EL (cell line): ENCODE data around the gene NBPF3.
"Not testable (repeated sequence)": the region's sequence is repeated elsewhere in the genome, so short reads cannot be mapped to it uniquely, and the experiment has no call there.

Source experiments
- DNase-seq: peaks from one replicate; pipeline ENCODE4 v3.0.0-alpha.2; 2016

NBPF3 gene

DNA sequence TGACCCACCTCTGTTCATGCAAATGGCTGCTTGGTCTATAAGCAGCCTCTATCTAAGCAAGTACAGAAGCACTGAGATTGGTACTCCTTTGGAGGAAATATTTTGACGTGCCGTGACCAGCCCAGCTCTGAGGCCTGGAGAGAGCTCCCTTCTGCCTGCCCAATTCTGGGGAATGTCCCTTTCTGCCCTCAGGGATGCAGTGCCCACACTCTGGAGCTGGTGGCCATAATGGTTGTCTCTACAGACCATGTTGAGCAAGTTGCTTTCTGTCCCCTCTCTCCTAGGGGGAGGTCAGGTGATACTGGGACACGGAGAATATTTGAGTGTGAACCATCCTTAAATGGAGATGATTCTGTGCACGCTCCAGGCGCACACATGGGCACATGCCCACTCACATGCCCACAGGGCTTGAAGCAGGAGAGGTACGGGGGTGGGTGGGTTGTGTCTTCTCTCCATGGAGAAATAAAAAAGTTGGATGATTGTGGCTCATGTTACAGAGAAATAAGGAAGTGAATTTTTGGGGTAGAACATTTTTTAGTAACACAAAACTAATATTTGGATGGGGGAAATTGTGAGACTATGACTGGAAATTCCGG lies 55.4 kb downstream of the NBPF3 start:
- no peak for DNase-seq

DNA sequence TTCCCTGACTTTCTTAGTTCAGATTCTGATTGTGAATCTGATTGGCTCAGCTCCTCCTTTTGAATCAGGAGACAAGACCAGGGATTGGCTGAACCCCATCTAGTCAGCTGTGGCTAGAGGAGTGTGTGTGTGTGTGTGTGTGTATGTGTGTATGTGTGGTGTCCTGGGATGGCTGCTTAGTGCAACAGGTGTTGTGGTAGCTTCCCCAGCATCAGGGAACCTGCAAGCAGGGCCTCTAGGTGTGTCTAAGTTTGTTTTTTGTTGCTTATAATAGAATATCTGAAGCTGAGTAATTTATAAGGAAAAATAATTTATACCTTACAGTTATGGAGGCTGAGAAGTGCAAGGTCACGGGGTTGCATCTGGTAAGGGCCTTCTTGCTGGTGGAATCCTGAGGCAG lies 56.1 kb downstream of the NBPF3 start:
- DNase-seq, result no peak

DNA sequence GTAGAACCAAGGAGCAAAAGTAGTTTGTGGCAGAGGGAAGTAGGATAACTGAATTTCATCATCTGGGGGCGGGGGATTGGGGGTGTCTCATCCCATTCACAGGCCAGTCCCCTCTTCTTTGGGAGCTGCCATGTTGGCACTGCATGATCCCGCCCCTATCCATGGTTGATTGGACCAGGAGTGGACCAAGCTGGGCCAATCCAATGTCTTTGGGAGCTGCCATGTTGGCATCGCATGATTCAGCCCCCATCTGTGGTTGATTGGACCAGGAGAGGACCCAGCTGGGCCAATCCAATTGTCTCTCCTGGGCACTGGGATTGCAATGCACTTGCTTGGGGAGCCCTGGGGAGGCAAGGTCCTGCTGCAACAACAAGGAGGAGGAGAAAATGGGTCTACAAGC lies 56.9 kb downstream of the NBPF3 start:
- no peak for DNase-seq

DNA sequence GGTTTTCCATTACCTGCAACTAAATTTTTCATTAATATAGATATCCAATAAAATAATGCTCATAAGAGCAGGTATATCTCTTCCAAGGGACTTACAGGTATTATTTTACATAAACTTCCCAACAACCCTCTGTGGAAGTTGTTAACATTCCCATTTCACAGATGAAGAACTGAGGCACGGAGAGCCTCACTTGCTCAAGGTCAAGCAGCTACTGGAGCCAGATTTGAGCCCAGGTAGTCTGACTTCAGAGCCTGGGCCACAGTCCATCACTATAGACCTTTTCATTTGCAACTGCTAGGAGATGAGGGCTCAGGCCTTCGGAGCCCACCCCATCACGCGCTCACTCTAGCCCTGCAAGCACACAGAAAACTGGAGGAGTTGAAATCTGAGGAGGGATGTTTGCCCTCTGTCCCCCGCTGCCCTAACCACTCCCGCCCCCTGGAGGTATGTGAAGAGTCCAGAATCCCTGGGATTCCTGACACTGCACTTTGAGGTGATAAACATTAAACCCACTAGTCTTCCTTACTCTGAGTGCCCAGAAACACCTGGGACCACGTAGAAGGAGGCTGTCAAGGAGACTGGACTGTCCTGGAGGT lies 57.6 kb downstream of the NBPF3 start:
- DNase-seq, result no peak

DNA sequence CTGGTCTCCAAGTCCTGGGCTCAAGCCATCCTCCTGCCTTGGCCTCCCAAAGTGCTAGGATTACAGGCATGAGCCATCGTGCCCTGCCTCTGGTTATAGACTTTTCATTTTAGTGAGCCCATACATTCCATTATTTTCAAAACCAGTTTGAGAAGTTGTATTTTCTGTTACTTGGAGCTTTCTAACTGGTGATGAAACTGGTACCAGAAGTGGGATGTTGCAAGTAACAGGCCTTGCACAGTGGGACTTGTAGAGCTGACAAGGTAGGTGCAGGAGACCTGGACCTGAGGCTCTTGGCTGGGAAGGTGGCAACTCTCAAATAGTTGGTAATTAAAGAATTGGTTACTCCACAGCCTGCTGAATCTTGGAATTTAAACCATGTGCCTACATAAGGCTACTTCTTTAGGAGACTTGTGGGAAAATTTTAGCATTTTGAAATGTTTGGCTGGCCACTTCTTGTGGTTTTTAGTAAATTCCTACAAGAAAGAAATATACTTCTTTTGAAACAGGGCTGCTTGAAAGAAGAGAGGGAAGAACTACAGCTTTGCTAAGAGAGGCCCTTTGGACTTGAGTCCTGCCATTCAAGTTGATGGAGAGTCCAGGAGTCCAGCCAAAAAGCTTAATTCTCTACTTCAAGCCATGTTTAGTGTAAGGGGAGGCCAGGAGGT lies 59.5 kb downstream of the NBPF3 start:
- no peak for DNase-seq

DNA sequence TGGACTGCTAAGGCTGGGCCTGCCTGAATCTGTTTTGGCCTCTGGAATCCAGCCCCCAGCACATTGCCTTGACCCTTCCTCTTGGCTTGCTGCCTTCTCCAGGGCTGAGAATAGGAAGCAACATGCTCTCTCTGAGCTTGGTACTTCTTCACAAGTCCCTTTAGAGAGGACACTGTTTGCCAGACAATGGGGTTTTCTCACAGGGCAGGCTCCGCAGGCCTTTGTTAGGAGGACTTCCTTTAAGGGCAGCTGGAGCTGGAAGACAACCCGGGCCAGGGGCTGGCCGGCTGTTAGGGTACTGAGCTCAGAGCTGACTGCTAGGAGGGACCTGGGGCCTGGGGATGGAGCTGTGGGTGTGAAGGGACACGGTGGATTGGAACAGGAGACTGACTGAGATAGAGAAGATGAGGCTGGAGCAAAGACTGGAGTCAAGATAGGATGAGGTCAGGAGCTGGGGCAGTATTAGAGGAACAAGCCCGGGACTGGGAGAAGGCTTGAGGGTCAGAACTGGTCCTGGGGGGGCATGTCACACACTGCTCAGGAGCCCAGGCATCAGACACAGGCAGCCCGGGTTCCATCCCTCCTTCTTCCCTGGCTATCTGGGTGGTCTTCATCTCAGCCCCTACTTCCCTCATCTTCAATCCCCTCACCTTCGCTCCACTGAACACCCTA lies 63.9 kb downstream of the NBPF3 start:
- no peak for DNase-seq

DNA sequence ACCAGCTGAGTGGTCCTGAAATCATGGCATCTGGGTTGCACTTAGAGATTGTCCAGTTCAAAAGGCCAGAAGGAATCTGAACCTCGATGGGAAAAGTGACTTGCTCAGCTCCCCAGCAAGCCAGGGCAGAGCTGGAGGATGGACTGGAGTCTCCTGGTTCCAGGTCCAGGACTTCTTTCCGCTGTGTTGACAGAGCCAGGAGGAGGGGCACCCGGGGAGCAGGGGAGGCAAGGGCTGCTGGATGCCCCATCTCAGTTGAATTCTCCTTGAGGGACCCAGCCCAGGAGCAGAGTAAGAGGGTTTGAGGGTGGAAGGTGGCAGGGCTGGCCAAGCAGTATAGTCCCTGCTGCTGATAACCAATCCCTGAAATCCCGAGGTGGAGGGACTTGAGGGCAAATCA lies 66.9 kb downstream of the NBPF3 start:
- DNase-seq, result no peak

DNA sequence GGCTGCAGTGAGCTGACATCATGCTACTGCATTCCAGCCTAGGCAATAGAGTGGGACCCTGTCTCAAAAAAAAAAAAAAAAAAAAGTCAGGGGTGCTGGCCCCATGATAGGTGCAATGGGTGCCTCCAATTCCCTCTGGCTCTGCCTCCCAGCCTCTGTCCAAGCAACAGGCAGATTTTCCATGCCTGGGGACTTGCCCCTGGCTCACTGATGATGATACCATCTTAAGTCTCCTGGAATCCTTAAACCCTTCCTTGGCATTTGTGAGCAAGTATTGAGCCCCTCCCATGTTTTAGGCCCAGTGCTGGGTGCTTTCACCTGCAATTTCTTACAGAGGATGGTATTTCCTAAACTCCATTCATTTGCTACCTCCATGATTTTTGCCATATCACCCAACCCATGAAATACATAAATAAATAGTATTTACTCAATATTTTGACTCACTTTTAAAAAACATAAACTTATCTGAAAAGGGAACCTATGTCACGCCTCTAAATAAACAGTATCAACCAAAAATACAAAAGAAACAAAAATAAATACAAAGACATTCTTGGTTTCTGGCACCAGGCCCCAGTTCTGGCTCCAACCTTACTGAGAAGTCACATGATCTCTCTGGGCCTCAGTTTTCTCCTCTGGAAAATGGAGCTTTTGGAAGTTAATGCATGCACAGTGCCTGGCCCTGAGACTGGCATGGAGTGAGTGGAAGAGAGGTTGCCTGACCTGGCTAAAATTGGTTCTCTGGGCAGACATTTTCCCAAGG lies 67.8 kb downstream of the NBPF3 start:
- DNase-seq, result no peak

DNA sequence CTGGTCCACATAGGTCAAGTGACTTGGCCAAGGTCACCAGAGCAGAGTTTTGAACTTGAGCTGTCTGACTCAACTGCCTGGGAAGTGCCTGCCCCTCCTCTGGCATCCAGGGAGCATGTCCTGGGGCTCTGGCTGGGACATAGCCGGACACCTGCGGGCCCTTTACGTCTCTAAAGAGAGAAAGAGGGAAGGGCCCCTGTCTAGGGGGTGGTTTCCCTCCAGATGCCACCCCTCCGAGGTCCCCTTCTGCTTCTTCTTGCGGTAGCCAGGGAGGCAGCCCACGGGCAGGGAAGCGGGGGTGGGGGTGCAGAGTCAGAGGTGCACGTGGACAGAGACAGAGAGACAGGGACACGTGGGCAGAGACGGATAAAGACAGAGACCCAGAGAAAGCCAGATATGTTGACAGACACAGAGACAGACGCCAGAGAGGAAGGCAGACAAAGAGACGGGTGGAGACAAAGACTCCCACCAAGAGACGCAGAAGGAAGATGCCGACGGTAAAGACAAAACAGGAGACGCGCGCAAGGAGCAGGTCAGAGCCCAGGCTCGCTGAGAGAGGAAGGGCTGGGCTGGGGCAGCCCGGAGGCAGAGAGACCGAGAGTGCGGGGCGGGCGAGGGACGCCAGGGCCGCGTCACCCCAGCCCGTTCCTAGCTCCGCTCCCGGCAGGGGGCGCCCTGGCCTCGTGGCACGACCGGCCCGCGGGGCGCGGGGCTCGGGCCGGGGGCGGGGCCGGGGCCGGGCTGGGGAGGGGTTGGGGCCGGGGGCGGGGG lies 68.8 kb downstream of the NBPF3 start:
- peak; percentile 59 for DNase-seq

DNA sequence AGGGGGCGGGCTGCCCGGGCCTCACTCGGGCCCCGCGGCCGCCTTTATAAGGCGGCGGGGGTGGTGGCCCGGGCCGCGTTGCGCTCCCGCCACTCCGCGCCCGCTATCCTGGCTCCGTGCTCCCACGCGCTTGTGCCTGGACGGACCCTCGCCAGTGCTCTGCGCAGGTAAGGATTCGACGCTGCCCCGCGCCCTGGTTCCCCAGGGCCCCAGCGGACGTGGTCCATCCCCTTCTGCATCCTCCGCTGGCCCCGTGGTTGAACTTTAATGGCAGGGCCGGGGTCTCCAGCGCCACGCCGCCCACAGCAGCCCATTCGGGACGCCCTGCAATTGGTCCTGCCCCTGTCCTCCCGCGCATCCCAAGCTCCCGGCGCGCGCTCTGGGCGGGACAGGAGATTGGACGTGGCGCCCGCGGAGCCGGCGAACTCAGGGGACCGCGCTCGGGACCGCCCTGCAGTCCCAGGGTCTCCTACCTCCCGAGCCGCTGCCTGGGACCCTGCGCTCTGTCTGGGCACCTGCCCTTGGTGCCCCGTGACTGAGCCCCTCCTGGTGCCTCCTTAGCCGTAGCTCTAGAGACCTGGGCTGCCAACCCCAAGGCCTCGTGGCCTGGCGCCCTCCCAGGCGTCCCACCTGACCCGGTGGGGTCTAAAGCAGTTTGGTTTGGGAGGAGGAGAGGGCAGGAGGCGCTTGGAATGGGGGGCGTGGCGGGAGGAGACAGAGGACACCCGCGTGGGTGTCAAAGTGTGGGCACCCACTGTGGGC lies 69.6 kb downstream of the NBPF3 start, which contains the start of gene ALPL:
ALPL (plus strand) TSS at position 73 of the 762 bp plus-strand sequence. CDS start 44,659 bp downstream, outside the sequence.
- DNase-seq, result no peak

DNA sequence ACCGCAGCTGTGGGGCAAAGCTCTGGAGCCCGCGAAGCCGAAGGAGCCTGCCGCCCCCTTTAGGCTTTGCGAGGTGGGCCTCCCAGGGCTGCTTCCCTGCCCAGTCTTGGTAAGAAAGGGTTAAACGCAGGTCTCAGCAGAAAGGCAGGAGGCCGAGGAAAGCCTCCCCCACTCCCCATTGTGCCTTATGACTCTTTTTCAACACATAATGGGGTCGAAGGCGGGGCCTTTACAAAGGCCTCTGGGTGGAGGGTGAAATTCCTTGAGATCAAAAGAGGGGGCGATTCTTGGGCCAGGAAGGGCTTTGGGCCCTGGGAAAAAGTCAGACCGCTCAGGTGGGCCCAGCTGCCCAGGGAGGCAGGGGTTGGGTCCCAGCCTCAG lies 70.2 kb downstream of the NBPF3 start:
- DNase-seq, result no peak

DNA sequence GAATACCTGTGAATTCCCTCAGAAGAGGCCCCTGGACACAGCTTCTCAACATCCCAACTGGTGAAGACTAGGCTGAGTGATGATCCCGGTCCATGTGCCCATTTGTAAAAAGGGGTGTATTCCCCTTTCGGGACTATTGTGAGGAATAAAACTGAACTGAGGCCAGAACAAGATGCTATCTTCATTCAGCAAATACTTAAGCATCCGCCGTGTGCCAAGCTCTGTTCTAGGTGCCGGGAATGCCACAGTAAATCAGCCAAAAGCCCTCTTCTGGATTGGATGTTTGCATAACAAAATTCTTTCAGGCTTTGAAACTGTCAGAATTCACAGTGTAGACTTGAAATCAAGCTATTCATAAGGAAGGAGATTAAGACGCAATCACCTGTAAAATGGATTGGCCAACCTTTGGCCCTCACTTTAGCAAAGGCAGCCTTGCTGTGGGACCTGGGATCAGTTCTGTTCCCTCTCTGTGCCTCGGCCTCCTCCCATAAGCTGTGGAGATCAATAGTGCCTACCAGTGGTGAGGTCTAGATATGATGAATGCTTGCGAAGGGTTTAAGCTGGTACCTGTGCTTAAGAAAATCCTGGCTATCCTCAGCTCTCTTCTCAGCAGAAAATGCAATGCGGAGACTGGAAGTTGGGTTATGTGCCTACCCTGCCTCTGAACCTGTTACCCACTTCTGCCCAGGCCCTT lies 71.1 kb downstream of the NBPF3 start:
- no peak for DNase-seq

DNA sequence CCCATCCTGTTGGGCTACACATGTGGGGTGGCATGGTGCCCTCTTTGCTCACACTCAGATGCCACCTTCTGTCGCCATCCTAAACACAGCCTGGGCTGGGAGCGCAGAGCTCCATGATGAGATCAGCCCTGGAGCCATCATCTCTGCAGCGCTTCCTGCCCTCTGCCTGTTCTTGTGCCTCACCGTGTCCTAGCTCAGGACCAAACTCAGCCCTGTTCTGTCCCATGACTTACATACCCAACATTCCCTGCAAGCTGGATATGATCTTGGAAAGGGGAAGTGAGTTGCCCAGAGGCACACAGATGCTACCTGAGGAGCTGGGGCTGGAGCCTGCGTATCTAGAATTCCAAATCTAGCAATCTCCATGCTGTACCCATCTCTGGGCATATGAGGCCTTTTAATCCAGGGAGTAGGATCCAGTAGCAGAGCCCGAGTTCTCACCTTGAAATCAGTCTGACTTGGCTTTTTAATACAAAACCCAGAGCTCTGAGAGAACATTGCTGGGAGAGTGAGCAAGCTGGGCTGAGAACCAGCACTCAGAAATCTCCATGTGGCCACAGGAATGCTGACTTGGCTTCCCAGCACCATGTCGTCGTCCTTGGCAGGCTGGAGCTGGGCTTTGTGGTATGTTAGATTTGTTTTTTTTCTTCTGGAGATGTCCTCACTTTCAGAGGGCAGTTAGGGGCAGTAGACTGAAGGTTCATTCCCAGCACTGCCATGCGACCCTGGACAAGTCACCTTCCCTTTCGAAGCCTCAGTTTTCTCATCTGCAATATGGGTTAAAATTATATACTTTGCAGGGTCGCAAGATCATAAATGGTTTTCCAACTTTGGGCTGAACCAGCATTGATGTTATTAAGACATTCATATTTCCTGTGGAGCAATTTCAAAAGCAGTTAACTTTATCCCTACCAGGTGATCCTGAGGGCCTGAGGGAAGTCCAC lies 71.9 kb downstream of the NBPF3 start:
- peak; percentile 90 for DNase-seq

DNA sequence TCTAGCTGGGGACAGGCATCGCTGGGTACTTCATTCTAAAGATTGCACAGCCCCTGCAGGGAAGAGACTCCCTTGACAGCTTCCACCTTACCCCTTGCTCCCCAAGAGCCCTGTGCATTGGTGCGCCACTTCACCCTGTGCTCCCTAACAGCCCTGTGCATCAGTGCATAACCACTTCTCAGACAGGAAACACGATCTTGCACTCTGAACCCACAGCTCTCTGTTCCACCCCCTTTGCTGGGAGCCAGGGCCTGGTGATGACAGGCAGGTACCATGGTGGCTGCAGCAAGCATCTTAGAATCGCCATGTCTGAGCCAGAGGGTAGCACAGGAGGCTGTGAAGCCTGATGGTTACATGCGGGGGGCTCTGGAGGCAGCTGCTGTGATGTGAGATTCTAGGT lies 74.3 kb downstream of the NBPF3 start:
- DNase-seq, result no peak

DNA sequence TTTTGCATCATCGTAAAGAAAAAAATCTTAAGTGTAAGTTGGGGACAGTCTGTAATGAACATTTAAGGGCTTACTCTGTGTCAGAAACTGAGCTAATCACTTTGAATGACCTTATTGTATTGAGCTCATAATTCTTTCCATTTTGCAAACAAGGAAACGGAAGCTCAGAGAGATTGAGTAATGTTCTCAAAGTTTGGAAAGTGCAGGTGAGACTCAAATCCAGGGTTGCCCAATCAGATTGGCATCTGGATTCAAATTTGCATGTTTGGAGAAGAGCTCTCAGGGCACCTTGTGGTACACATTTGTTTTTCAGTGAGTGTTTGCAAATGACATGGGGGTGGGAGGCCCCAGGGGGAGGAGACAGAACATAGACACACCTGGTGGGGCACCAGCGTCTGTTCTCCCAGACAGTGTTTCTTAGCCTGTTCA lies 77.2 kb downstream of the NBPF3 start:
- no peak for DNase-seq

DNA sequence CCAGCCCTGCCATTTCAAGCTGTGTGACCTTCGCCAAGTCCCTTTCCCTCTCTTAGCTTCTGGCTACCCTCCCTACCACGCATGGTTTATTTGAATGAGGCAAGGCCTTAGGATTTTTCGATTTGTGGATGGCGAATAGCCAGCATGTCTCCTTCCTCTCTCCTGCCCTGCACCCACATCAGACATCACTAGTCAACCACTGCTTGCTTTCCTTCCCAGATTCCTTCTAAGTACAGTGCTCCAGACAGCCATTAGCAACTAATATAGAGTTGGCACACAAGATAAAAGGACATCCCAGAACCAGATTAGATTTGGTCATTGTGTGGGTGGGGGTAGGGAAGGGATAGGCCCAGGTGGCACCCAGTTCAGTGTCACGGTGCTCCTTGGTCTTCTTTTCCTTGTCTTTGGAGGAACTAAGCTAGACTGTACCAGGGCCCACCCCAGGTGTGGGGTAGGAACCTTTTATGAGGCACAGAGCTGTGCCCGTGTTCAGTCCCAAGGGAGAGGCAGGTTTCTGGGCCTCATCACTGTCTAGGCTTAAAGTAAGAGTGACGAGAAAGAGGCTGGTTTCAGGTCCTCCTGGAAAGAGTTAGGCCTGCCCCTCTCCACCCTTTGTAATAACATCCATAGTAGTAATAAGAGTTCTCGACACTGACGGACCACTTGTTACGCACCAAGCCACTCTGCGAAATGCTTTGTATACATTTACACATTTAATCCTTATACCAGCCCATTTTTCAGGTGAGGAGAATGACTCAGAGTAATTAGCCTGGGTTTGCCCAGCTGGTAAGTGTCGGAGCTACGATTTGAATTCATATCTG lies 77.9 kb downstream of the NBPF3 start:
- no peak for DNase-seq

DNA sequence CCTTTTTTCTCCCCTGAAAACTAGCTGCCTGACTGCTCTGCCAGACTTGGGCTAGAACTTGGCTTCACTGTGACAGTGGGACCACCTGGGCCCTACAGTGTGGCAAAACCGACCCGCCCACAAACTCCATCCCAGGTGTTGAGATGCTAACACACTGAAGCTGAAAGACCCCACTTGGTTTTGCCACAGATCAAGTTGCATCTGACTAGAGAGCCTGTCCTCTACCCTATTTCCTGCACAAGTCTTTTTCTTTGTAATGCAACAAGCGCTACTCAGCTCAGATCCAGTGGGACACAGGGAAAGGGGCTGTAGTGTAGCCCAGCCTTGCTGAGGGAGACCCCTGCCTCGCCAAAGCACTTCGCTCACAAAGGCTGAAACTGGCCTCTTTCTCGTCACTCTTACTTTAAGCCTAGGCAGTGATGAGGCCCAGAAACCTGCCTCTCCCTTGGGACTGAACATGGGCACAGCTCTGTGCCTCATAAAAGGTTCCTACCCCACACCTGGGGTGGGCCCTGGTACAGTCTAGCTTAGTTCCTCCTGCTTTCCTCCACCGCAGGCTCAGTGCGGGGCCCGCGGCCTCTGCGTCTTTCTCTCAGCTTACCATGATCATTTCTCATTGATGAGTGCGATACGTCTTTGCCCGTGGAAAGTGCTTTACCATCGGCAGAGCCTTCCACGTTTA lies 79.0 kb downstream of the NBPF3 start:
- DNase-seq, result no peak

DNA sequence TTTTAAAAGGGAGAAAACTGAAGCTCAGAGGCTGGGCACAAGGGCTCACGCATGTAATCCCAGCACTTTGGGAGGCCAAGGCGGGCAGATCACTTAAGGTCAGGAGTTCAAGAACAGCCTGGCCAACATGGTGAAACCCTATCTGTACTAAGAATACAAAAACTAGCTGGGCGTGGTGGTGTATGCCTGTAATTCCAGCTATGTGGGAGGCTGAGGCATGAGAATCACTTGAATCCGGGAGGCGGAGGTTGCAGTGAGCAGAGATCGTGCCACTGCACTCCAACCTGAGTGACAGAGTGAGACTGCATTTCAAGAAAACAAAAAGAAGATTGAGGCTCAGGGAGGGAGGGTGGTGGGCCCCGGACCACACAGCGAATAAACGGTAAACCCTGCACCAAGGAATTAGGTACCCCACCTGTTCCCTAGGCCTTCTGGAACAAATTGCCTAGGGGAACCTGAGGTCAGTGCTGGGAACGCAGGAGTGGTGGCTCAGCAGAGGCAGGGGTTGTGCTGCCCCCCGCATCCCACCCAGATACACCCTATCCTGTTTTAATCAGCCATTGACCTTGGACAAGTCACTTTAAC lies 79.6 kb downstream of the NBPF3 start:
- DNase-seq, result not testable (repeated sequence)
